ENCODE results near the gene SCD. TPM values are rescaled to one million over a fixed set of nuclear protein-coding genes. Genes with fewer than 3 reads are reported as not detected.

Gene SCD
- total RNA-seq, 3 donors from 2014 or later = 72.8 to 461 (median 112) TPM

DNA sequence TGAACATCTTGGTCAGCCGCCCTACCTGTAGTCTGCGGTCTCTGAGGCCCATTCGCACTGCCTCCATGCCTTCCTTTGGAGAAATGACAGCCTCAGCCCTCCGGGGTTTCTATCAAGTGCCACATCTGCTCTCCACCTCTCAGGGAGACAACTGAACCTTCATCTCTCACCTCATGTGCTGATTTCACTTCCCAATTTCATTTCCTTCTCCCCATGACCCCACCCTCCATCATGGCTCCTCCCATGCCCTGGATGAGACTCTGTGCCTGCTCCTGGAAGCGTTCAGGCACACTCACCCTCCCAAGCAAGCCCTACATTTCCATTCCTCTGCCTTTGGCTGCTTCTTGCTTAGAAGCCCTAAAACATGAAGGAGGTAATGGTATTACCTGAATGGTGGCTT, 7.8 kb upstream of the SCD start:
- H3K4me3 ChIP-seq = no peak overlapping the region
- no peak overlapping the region for H3K27ac ChIP-seq
- H3K9me3 ChIP-seq = no peaks in the 10 kb centered on the region
- H3K4me1 ChIP-seq = no peaks in the 10 kb centered on the region
- TF ChIP-seq POLR2AphosphoS5 (IDR thresholded peaks at IDR 0.05) = no peak
- TF ChIP-seq POLR2A (IDR thresholded peaks at IDR 0.05) = no peak
- TF ChIP-seq, protein P1, sequence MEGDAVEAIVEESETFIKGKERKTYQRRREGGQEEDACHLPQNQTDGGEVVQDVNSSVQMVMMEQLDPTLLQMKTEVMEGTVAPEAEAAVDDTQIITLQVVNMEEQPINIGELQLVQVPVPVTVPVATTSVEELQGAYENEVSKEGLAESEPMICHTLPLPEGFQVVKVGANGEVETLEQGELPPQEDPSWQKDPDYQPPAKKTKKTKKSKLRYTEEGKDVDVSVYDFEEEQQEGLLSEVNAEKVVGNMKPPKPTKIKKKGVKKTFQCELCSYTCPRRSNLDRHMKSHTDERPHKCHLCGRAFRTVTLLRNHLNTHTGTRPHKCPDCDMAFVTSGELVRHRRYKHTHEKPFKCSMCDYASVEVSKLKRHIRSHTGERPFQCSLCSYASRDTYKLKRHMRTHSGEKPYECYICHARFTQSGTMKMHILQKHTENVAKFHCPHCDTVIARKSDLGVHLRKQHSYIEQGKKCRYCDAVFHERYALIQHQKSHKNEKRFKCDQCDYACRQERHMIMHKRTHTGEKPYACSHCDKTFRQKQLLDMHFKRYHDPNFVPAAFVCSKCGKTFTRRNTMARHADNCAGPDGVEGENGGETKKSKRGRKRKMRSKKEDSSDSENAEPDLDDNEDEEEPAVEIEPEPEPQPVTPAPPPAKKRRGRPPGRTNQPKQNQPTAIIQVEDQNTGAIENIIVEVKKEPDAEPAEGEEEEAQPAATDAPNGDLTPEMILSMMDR (IDR thresholded peaks at IDR 0.05) = no peak
- H3K36me3 ChIP-seq = no peaks in the 10 kb centered on the region
- intact Hi-C loops (cut with DNase I; ENCODE audit: low total_unique reads) = no loop called here
- no peak for DNase-seq (ENCODE audit: low spot score in 2 of 2)
- H3K27me3 ChIP-seq = no peaks in the 10 kb centered on the region

DNA sequence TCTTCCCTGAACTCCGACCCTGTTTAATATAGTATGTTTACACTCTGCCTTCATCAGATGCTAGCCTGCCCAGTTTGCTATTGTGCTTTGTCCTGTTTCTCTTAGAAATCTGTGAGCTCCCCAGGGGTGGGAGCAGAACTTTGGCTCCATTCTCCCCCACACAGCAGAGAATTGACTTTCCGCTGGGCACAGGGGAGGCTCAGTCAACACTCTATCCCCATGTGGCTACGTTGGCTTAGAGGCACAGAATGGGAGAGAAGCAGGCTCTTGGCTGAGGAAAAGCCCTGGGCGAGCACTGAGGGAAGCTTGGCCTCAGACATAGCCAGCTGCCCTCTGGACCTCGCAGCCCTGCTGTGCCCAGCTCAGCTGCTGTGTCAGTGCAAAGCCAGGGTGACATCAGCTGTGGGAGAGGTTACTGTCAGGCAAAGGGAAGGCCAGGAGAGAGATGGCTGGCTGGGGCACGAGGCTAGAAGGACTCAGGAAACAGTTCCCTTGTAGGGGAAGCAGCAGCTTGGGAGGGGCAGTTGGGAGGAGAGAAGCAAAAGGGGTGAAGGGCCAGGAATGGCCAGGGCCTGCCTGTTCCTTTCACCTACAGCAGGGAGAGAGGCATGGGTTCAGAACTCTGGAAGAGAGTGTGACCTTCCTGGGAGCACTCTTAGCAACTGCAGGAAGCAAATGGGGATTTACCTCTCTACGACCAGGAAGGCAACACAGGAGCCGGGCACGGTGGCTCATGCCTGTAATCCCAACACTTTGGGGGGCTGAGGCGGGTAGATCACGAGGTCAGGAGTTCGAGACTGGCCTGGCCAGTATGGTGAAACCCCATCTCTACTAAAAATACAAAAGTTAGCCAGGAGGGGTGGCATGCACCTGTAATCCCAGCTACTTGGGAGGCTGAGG, 5.8 kb upstream of the SCD start:
- H3K36me3 ChIP-seq = no peaks in the 10 kb centered on the region
- H3K27ac ChIP-seq = no peak overlapping the region
- intact Hi-C loops (cut with DNase I; ENCODE audit: low total_unique reads) = no loop called here
- H3K4me3 ChIP-seq = no peak overlapping the region
- TF ChIP-seq POLR2AphosphoS5 (IDR thresholded peaks at IDR 0.05) (no peak), POLR2A (IDR thresholded peaks at IDR 0.05) (no peak)
- TF ChIP-seq, protein P1 (IDR thresholded peaks at IDR 0.05) = no peak
- no peaks in the 10 kb centered on the region for H3K9me3 ChIP-seq
- no peaks in the 10 kb centered on the region for H3K4me1 ChIP-seq
- no peaks in the 10 kb centered on the region for H3K27me3 ChIP-seq
- no peak for DNase-seq (ENCODE audit: low spot score in 2 of 2)

DNA sequence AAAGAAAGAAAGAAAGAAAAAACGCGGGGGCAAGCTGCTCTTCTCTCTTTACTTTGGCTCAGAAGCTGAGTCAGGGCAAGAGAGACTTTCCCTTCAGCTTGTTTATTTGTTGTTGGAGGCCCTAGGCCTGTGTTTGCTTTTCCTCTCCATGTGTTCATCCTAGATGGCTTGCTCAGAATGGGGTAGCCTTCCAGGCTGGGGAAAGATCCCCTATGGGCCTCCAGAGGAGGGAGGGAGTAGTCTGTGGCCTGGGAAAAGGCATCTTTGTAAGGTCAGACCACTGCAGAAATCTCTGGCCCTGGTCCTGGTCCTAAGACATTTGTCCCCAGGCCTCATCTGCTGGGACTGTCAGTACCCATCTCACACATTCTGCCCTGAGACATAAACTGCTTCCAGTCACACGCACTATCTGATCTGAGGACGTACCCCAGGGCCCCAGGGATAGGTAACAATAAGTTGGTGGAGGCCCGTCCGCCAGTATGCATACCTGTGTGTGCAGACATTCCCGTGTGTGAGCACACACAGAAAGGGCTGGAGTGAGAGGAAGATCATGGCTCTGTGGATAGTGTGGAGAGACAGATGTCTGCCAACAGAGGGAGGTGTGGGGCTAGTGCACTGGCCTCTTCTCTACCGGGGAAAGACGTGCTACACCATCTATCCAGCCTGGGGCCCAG, 4.9 kb upstream of the SCD start:
- Histone ChIP-seq H3K27ac (peak overlapping the region in 1 of 2 donors; percentile 35), H3K36me3 (no peaks in the 10 kb centered on the region), H3K4me3 (no peak overlapping the region), H3K27me3 (no peaks in the 10 kb centered on the region), H3K4me1 (peaks cover 0 to 3% of the 10 kb centered on the region in 2 donors), H3K9me3 (no peaks in the 10 kb centered on the region)
- TF ChIP-seq, protein P1 (IDR thresholded peaks at IDR 0.05) = peak; percentile 9 to 74 (median 48)
- TF ChIP-seq POLR2A (IDR thresholded peaks at IDR 0.05) = no peak
- intact Hi-C loops (cut with DNase I; ENCODE audit: low total_unique reads) = no loop called here
- peak in 1 of 2 donors; percentile 34 for DNase-seq (ENCODE audit: low spot score in 2 of 2)

DNA sequence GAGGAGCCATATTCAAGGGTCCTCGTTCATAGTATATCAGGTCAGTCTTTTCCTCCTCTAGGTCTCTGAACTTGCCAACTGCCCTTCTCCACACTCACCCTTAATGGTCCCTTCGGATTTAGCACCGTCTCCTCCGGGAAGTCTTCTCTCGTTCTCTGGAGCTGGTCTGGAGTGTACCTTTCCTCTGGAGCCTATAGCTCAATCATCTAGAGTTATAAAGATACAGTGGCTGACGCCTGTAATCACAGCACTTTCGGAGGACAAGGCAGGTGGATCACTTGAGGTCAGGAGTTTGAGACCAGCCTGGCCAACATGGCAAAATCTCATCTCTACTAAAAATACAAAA, 4.4 kb upstream of the SCD start:
- DNase-seq (ENCODE audit: low spot score in 2 of 2) = no peak
- Histone ChIP-seq H3K4me3 (no peak overlapping the region), H3K27me3 (no peaks in the 10 kb centered on the region), H3K27ac (no peak overlapping the region), H3K36me3 (no peaks in the 10 kb centered on the region), H3K9me3 (no peaks in the 10 kb centered on the region), H3K4me1 (peaks cover 0 to 3% of the 10 kb centered on the region in 2 donors)
- no peak for TF ChIP-seq POLR2AphosphoS5 (IDR thresholded peaks at IDR 0.05)
- no peak for TF ChIP-seq POLR2A (IDR thresholded peaks at IDR 0.05)
- TF ChIP-seq, protein P1 (IDR thresholded peaks at IDR 0.05) = no peak
- intact Hi-C loops (cut with DNase I; ENCODE audit: low total_unique reads) = no loop called here

DNA sequence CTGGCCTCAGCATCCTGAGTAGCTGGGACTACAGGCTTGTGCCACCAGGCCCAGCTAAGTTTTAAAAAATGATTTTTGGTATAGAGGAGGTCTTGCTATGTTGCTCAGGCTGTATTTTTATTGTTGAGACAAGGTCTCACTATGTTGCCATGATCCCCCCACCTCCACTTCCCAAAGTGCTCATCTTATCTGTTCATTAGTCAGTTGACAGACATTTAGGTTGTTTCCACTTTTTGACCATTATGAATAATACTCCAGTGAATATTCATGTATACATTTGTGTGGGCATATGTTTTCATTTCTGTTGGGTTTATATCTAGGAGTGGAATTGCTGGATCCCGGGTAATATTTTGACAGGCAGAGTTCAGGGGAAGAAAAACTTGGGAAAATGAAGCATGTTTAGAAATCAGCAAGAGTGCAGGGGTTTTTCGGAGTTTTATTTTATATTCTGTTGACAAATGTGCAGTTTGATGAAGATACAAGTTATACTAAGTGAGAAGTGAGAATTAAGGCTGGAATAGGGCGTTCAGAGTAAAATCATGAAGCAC, 2.7 kb upstream of the SCD start:
- Histone ChIP-seq H3K4me1 (peaks cover 0 to 3% of the 10 kb centered on the region in 2 donors), H3K4me3 (no peak overlapping the region), H3K9me3 (no peaks in the 10 kb centered on the region), H3K36me3 (no peaks in the 10 kb centered on the region), H3K27me3 (no peaks in the 10 kb centered on the region), H3K27ac (no peak overlapping the region)
- DNase-seq (ENCODE audit: low spot score in 2 of 2) = no peak
- intact Hi-C loops (cut with DNase I; ENCODE audit: low total_unique reads) = no loop called here
- TF ChIP-seq POLR2A (IDR thresholded peaks at IDR 0.05) (no peak), POLR2AphosphoS5 (IDR thresholded peaks at IDR 0.05) (no peak)
- TF ChIP-seq, protein P1 (IDR thresholded peaks at IDR 0.05) = no peak
